Thymus (tissue), 11 donors: Measurements from ENCODE around the gene RFXAP. TPM values are rescaled to one million over a fixed set of nuclear protein-coding genes. Genes with fewer than 3 reads are reported as not detected.
A peak's percentile ranks its signal among the peaks of the same experiment; 100 is the strongest.

Source experiments
- DNase-seq, 9 donors: peaks; one replicate each; pipeline ENCODE4 v3.0.0-alpha.2; 2013; ENCODE audit warnings: low spot score in 9 of 9, low read depth in 6 of 9, missing footprints in 1 of 9
- H3K27ac ChIP-seq, 2 donors: one replicate each; pipeline ENCODE4 v1.5.1; 2013; ENCODE audit warnings: control low read depth in 1 of 2, low read depth in 1 of 2, low read length in 1 of 2, mild to moderate bottlenecking in 1 of 2, moderate library complexity in 1 of 2
- H3K27me3 ChIP-seq, 2 donors: one replicate each; pipeline ENCODE4 v1.5.1; 2013; ENCODE audit warnings: low read length in 1 of 2; ENCODE audit not compliant: control insufficient read depth in 2 of 2, insufficient read depth in 1 of 2
- H3K36me3 ChIP-seq, 2 donors: one replicate each; pipeline ENCODE4 v1.5.1; 2013; ENCODE audit warnings: low read length in 1 of 2, mild to moderate bottlenecking in 1 of 2, moderate library complexity in 1 of 2; ENCODE audit not compliant: control insufficient read depth in 2 of 2, insufficient read depth in 2 of 2
- H3K4me1 ChIP-seq, 2 donors: one replicate each; pipeline ENCODE4 v1.5.1; 2013; ENCODE audit warnings: low read length in 2 of 2; ENCODE audit not compliant: control insufficient read depth in 2 of 2, insufficient read depth in 2 of 2
- H3K4me3 ChIP-seq, 2 donors: one replicate each; pipeline ENCODE4 v1.5.1; 2013; ENCODE audit warnings: low read length in 2 of 2, control low read depth in 1 of 2, mild to moderate bottlenecking in 1 of 2
- H3K9me3 ChIP-seq, 2 donors: one replicate each; pipeline ENCODE4 v1.5.1; 2013; ENCODE audit warnings: low read length in 1 of 2, mild to moderate bottlenecking in 1 of 2; ENCODE audit not compliant: control insufficient read depth in 2 of 2, insufficient read depth in 1 of 2
- WGBS: extraction: QIAGEN DNeasy Blood & Tissue Kit; methylation state at CpG from one replicate; pipeline ENCODE4 v1.1.7; 2013; 5-methylcytosine and 5-hydroxymethylcytosine counted together
- polyA plus RNA-seq: library from polyadenylated mRNA; stranded (reverse); fragments of 200-250 nt; gene quantifications from one replicate; pipeline ENCODE4 v1.2.3, GENCODE V29; 2013
- total RNA-seq: library from RNA; stranded (reverse); fragments of 120-200 nt; gene quantifications from one replicate; pipeline ENCODE4 v1.2.4, GENCODE V29; 2013
- donor health status: healthy.

The RFXAP gene
- total and polyA plus RNA-seq, 2 donors = 2.6 to 9.1 TPM

GRCh38 chr13:36848199-36848982, 29.4 kb downstream of the RFXAP start:
- Histone ChIP-seq H3K27me3 (no peaks in the 10 kb centered on the region), H3K27ac (no peak overlapping the region), H3K9me3 (no peaks in the 10 kb centered on the region), H3K4me1 (no peaks in the 10 kb centered on the region), H3K36me3 (peaks cover 0 to 4% of the 10 kb centered on the region in 2 donors), H3K4me3 (no peak overlapping the region)
- WGBS = 85% methylated on average over 6 of the region's 6 CpGs
- no peak for DNase-seq

GRCh38 chr13:36850790-36851438, 31.9 kb downstream of the RFXAP start:
- Histone ChIP-seq H3K27me3 (no peaks in the 10 kb centered on the region), H3K36me3 (no peaks in the 10 kb centered on the region), H3K4me1 (no peaks in the 10 kb centered on the region), H3K9me3 (no peaks in the 10 kb centered on the region), H3K27ac (no peak overlapping the region), H3K4me3 (no peak overlapping the region)
- no peak for DNase-seq
- 83% methylated on average over 13 of the region's 13 CpGs for WGBS

GRCh38 chr13:36857253-36857652, 38.2 kb downstream of the RFXAP start:
- Histone ChIP-seq H3K4me1 (no peaks in the 10 kb centered on the region), H3K9me3 (no peaks in the 10 kb centered on the region), H3K27ac (no peak overlapping the region), H3K4me3 (no peak overlapping the region), H3K27me3 (no peaks in the 10 kb centered on the region), H3K36me3 (no peaks in the 10 kb centered on the region)
- DNase-seq = no peak

- Histone ChIP-seq H3K27me3 (no peaks in the 10 kb centered on the region), H3K4me3 (no peak overlapping the region), H3K4me1 (no peaks in the 10 kb centered on the region), H3K27ac (no peak overlapping the region), H3K9me3 (no peaks in the 10 kb centered on the region), H3K36me3 (no peaks in the 10 kb centered on the region)
- WGBS = 56% methylated on average over 3 of the region's 3 CpGs
- peak in 5 of 9 donors; percentile 2 to 52 (median 15) for DNase-seq
These were observed 39.3 kb downstream of the RFXAP start for GRCh38 chr13:36858290-36858689.

GRCh38 chr13:36859259-36859658, 40.2 kb downstream of the RFXAP start:
- DNase-seq = no peak
- Histone ChIP-seq H3K4me1 (no peaks in the 10 kb centered on the region), H3K9me3 (no peaks in the 10 kb centered on the region), H3K4me3 (no peak overlapping the region), H3K27me3 (no peaks in the 10 kb centered on the region), H3K27ac (no peak overlapping the region), H3K36me3 (no peaks in the 10 kb centered on the region)
- WGBS = 99% methylated on average over 4 of the region's 4 CpGs

- WGBS = 80% methylated on average over 6 of the region's 6 CpGs
- Histone ChIP-seq H3K4me1 (no peaks in the 10 kb centered on the region), H3K36me3 (no peaks in the 10 kb centered on the region), H3K27me3 (no peaks in the 10 kb centered on the region), H3K9me3 (no peaks in the 10 kb centered on the region), H3K4me3 (no peak overlapping the region), H3K27ac (no peak overlapping the region)
- DNase-seq = no peak
These were observed 43.1 kb downstream of the RFXAP start for GRCh38 chr13:36862002-36862685.

GRCh38 chr13:36862722-36863121, 43.7 kb downstream of the RFXAP start:
- Histone ChIP-seq H3K4me1 (no peaks in the 10 kb centered on the region), H3K27ac (no peak overlapping the region), H3K36me3 (no peaks in the 10 kb centered on the region), H3K4me3 (no peak overlapping the region), H3K9me3 (no peaks in the 10 kb centered on the region), H3K27me3 (no peaks in the 10 kb centered on the region)
- DNase-seq = no peak
- 87% methylated on average over 7 of the region's 7 CpGs for WGBS

- H3K27me3 ChIP-seq = no peaks in the 10 kb centered on the region
- WGBS = 97% methylated on average over 5 of the region's 5 CpGs
- no peaks in the 10 kb centered on the region for H3K36me3 ChIP-seq
- DNase-seq = no peak
- H3K4me1 ChIP-seq = no peaks in the 10 kb centered on the region
- no peak overlapping the region for H3K4me3 ChIP-seq
- H3K9me3 ChIP-seq = no peaks in the 10 kb centered on the region
- H3K27ac ChIP-seq = no peak overlapping the region
These were observed 46.2 kb downstream of the RFXAP start for GRCh38 chr13:36865265-36865664.

- Histone ChIP-seq H3K27me3 (no peaks in the 10 kb centered on the region), H3K36me3 (no peaks in the 10 kb centered on the region), H3K4me3 (no peak overlapping the region), H3K27ac (no peak overlapping the region), H3K9me3 (no peaks in the 10 kb centered on the region), H3K4me1 (no peaks in the 10 kb centered on the region)
- DNase-seq = no peak
These were observed 47.2 kb downstream of the RFXAP start for GRCh38 chr13:36866232-36866631.
